MM.1S (cell line): Measurements from ENCODE around the gene PDGFA.

ENCODE experiments used
- EZH2 ChIP-seq: fragments of 300-600 bp; sonication (generic); optimal IDR thresholded peaks from 2 replicates; pipeline ENCODE3; 2017; ENCODE audit warnings: low read depth, mild to moderate bottlenecking, antibody characterized with exemption, low read length, mixed read lengths
- EZH2phosphoT487 ChIP-seq: fragments of 300-600 bp; sonication (generic); IDR thresholded peaks from 2 replicates; pipeline ENCODE4 v1.6.1; 2018; ENCODE audit warnings: antibody characterized with exemption, low read length
- TF ChIP-seq, protein P1 (sequence below): fragments of 300-600 bp; sonication (generic); IDR thresholded peaks from 2 replicates; pipeline ENCODE4 v1.5.1; 2016; ENCODE audit warnings: antibody characterized with exemption, low read length, mixed read lengths

DNA sequence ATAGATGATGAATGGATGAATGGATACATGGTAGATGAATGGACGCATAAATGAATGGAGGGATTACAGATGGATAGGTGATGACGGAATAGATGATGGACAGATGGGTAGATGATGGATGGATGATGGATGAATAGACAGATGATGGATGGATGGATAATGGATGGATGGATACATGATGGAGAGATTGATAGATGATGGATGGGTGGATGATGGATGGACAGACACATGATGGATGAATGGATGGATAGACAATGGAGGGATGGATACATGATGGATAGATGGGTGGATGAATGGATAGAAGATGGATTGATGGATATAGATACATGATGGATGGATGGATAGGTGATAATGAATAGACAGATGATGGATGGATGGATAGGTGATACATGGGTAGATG is 8.8 kb upstream of the PDGFA start:
- TF ChIP-seq, protein P1, sequence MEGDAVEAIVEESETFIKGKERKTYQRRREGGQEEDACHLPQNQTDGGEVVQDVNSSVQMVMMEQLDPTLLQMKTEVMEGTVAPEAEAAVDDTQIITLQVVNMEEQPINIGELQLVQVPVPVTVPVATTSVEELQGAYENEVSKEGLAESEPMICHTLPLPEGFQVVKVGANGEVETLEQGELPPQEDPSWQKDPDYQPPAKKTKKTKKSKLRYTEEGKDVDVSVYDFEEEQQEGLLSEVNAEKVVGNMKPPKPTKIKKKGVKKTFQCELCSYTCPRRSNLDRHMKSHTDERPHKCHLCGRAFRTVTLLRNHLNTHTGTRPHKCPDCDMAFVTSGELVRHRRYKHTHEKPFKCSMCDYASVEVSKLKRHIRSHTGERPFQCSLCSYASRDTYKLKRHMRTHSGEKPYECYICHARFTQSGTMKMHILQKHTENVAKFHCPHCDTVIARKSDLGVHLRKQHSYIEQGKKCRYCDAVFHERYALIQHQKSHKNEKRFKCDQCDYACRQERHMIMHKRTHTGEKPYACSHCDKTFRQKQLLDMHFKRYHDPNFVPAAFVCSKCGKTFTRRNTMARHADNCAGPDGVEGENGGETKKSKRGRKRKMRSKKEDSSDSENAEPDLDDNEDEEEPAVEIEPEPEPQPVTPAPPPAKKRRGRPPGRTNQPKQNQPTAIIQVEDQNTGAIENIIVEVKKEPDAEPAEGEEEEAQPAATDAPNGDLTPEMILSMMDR: no peak
- TF ChIP-seq EZH2 (no peak), EZH2phosphoT487 (no peak)
